Astrocyte of the cerebellum (primary cell): ENCODE measurements around the gene OR6X1.
"Not testable (repeated sequence)": the region's sequence is repeated elsewhere in the genome, so short reads cannot be mapped to it uniquely, and the experiment has no call there.

Experiments
- DNase-seq: peaks from one replicate; pipeline ENCODE4 v3.0.0-alpha.2; 2011; ENCODE audit warnings: low read depth
- H3K4me3 ChIP-seq: 2 replicates; pipeline ENCODE4 v1.5.1; 2011; ENCODE audit warnings: mild to moderate bottlenecking, low read depth, low read length, moderate library complexity
- in situ Hi-C: cut with HindIII; loops from 2 replicates; pipeline ENCODE4 v1.10.0; 2017; ENCODE audit warnings: low sequenced_read_pairs
- TF ChIP-seq, protein P1 (sequence below): IDR thresholded peaks from 2 replicates; pipeline ENCODE4 v1.5.1; 2012; ENCODE audit warnings: low read length, low read depth, moderate library complexity, mild to moderate bottlenecking; ENCODE audit errors: missing control alignments

Gene OR6X1

DNA sequence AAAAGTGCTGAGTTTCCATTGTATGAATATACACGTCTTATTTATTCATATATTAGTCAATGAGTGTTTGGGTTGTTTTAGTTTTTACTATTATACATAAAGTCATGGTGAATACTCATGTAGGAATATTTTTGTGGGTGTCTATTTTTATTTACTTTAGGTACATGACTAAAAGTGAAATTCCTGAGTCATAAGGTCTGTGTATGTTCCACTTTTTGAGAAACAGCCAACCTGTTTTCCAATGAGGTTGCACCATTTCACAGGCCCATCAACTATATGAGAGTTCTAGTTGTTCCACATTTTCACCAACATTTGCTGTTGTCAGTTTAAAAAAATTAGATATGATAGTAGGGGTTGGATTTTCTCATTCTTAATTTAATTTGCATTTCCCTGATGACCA lies 6.6 kb upstream of the OR6X1 start:
- H3K4me3 ChIP-seq = no peak overlapping the region
- in situ Hi-C loops = no loop called here
- TF ChIP-seq, protein P1, sequence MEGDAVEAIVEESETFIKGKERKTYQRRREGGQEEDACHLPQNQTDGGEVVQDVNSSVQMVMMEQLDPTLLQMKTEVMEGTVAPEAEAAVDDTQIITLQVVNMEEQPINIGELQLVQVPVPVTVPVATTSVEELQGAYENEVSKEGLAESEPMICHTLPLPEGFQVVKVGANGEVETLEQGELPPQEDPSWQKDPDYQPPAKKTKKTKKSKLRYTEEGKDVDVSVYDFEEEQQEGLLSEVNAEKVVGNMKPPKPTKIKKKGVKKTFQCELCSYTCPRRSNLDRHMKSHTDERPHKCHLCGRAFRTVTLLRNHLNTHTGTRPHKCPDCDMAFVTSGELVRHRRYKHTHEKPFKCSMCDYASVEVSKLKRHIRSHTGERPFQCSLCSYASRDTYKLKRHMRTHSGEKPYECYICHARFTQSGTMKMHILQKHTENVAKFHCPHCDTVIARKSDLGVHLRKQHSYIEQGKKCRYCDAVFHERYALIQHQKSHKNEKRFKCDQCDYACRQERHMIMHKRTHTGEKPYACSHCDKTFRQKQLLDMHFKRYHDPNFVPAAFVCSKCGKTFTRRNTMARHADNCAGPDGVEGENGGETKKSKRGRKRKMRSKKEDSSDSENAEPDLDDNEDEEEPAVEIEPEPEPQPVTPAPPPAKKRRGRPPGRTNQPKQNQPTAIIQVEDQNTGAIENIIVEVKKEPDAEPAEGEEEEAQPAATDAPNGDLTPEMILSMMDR = no peak
- no peak for DNase-seq

DNA sequence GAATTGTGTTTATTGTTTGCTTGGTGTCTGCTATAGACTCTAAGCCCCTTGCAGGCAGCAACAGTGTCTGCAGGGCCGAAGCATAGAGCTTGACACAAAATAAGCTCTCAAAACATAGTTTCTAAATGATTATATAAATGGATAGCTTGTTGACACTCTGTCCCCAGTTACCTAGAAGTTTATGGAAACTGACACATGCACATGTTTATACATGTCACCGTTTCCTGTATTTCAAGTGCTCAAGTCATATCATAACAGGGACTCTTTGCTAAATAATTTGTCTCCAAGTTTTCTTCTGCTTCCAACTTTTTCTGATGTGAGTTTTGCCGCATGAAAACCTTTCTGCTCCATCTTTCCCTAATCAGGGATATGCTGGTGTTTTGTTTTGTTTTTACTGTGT lies 3.7 kb upstream of the OR6X1 start:
- H3K4me3 ChIP-seq = no peak overlapping the region
- in situ Hi-C loops = no loop called here
- no peak for DNase-seq
- TF ChIP-seq, protein P1 = no peak

DNA sequence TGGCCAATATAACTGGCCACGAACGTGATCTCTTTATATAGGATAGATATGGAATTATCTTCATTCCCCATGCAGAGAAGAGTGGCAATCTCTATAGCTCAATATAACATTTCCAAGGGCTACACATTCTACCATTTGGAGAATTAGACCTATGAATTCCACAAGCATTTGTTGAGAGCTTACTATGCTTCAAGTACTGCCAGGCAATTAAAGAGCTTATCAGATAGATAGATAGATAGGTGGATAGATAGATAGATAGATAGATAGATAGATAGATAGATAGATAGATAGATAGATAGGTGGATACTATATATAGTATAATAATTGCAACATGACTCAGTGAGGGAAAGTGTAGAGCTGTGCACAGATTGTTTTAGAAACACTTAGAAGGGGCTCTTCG lies 1.5 kb upstream of the OR6X1 start:
- no peak for DNase-seq
- TF ChIP-seq, protein P1 = no peak
- in situ Hi-C loops = no loop called here

DNA sequence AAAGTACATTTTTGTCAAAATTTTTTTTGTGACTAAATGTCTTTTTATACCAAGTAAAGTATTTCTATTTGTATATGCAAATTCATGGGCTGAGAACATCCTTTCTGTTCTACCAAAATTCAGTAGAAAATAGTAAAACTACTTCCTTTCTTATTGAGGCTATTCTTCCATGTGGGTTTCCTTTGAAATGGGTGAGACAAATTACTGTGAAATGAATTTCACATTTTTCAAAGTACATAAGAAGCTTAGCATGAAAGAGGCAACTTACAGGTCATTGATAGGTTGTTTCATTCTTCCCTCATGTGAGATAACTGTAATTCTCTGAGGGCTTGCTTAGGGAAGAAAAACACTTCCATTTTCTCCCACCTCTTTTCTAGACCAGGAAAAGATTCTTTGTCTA lies 1.0 kb upstream of the OR6X1 start:
- in situ Hi-C loops = no loop called here
- TF ChIP-seq, protein P1 = no peak
- no peak for DNase-seq
- H3K4me3 ChIP-seq = no peak overlapping the region

More for the DNA sequence above, 1.5 kb upstream of the OR6X1 start:
- H3K4me3 ChIP-seq = no peak overlapping the region

DNA sequence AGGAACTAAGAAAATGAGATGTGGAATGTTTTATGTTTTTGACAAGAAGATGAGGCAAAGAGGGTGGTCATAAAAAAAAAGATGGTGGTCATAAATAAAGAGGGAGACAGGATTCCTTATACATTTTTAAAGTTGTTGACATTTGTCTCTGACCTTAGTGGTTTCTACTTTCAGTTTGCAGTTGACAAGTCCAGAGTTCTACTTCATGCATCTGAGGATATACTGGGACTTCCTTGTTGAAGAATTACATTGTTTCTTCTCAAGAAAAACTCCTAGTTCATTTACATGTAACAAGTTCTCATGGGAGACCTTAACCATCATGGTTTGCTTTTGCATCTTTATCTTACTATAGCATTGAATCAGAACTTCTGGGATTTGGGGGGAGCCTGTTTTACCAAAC lies 1.2 kb downstream of the OR6X1 start:
- TF ChIP-seq, protein P1 = no peak
- DNase-seq = no peak
- in situ Hi-C loops = no loop called here
- no peak overlapping the region for H3K4me3 ChIP-seq

DNA sequence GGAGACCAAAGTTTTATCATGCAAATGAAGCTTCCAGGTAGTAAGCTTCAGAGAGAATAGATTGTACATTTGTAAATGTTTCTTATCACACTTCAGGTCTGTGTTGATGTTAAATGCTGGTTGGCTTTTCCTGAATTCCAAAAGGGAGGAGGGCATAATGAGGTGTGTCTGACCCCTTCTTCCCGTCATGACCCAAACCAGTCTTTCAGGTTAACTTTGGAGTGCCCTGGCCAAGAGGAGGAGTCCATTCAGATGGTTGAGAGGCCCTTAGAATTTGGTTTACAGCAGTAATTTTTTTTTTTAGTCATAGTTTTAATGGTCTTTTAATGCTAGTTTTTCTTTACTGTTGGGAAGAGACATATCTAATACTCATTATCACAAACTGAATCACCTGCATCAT lies 2.5 kb downstream of the OR6X1 start:
- in situ Hi-C loops = no loop called here
- no peak for DNase-seq
- TF ChIP-seq, protein P1 = no peak
- no peak overlapping the region for H3K4me3 ChIP-seq

DNA sequence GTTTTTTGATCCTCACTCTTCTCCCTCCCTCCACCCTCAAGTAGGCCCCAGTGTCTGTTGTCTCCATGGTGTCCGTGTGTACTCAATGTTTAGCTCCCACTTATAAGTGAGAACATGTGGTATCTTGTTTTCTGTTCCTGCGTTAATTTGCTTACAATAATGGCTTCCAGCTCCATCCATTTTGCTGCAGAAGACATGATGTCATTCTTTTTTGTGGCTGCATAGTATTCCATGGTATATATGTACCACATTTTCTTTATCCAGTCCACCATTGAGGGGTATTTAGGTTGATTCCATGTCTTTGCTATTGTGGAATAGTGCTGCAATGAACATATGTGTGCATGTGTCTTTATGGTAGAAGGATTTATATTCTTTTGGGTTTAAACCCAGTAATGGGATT lies 6.0 kb downstream of the OR6X1 start:
- in situ Hi-C loops, DNase-seq, H3K4me3 ChIP-seq: not testable (repeated sequence)
